GM12878 (cell line): Measurements from ENCODE around the gene MYOM1. TPM values are rescaled to one million over a fixed set of nuclear protein-coding genes. Genes with fewer than 3 reads are reported as not detected.
"Not testable (repeated sequence)": the region's sequence is repeated elsewhere in the genome, so short reads cannot be mapped to it uniquely, and the experiment has no call there.

ENCODE experiments used
- ATAC-seq: fragments of 200-7000 bp; cut with Tn5 transposase; 3 replicates; pipeline ENCODE4 v1.9.1; 2020; ENCODE audit warnings: mild to moderate bottlenecking, moderate library complexity
- BruUV-seq: library from RNA; stranded (reverse); fragments of 400-500 nt; replicated peaks from 2 replicates; lab custom pipeline; 2021; lab: Mats Ljungman, UMichigan
- CTCF ChIA-PET: fragments of 300-600 bp; sonication (Branson Sonifier 250); formaldehyde crosslinking; extraction: SDS; loops from one replicate; lab custom pipeline; 2021; ENCODE audit warnings: inconsistent platforms; lab: Yijun Ruan, JAX
- POLR2A ChIA-PET: fragments of 350-600 bp; formaldehyde crosslinking; extraction: SDS; loops from one replicate; lab custom pipeline; 2021; ENCODE audit warnings: inconsistent platforms; lab: Charles Lee
- RAD21 ChIA-PET: fragments of 300-600 bp; sonication (Branson Sonifier 250); formaldehyde crosslinking; loops from one replicate; lab custom pipeline; 2023; ENCODE audit warnings: antibody characterized with exemption; ENCODE audit not compliant: unreplicated experiment; lab: Charles Lee
- SMC1A ChIA-PET: fragments of 300-600 bp; sonication (Branson Sonifier 250); formaldehyde crosslinking; loops from one replicate; lab custom pipeline; 2023; ENCODE audit not compliant: unreplicated experiment, uncharacterized antibody; lab: Charles Lee
- DNase-seq: peaks from one replicate; pipeline ENCODE4 v3.0.0-alpha.2; 2011; ENCODE audit warnings: low read depth, low spot score
- FAIRE-seq: peaks from 3 replicates; lab custom pipeline; 2011; peaks lifted over from hg19 to GRCh38; lab: Jason Lieb, UNC
- H2AFZ ChIP-seq: 2 replicates; pipeline ENCODE4 v1.6.0; 2011; ENCODE audit warnings: low read depth, low read length, control low read depth; ENCODE audit not compliant: control insufficient read depth
- H3K27ac ChIP-seq: 2 replicates; pipeline ENCODE4 v1.5.1; 2011; ENCODE audit warnings: control low read depth; ENCODE audit not compliant: control insufficient read depth, insufficient read depth
- H3K27me3 ChIP-seq, 2 experiments: replicated peaks in 1 of 2; 2 replicates each; pipeline versions ENCODE4 v1.6.0 to v1.6.1; 2011; ENCODE audit warnings: low read length in 1 of 2; ENCODE audit not compliant: control insufficient read depth in 2 of 2, insufficient read depth in 2 of 2
- H3K36me3 ChIP-seq, 2 experiments: 2 replicates each; pipeline ENCODE4 v1.5.1; 2011; ENCODE audit warnings: low read length in 1 of 2; ENCODE audit not compliant: control insufficient read depth in 2 of 2, insufficient read depth in 2 of 2
- H3K4me1 ChIP-seq: 2 replicates; pipeline ENCODE4 v1.6.1; 2011; ENCODE audit warnings: mild to moderate bottlenecking, low read length, moderate library complexity, mixed read lengths; ENCODE audit not compliant: control insufficient read depth, insufficient read depth
- H3K4me2 ChIP-seq: 2 replicates; pipeline ENCODE4 v1.6.0; 2011; ENCODE audit warnings: control low read depth; ENCODE audit not compliant: control insufficient read depth, insufficient read depth
- H3K4me3 ChIP-seq: fragments of 200-600 bp; sonication (generic); 2 replicates; pipeline ENCODE4 v1.5.1; 2016
- H3K79me2 ChIP-seq: 2 replicates; pipeline ENCODE4 v1.6.0; 2011; ENCODE audit warnings: low read length; ENCODE audit not compliant: control insufficient read depth, insufficient read depth
- H3K9ac ChIP-seq: 2 replicates; pipeline ENCODE4 v1.8.0; 2011; ENCODE audit warnings: low read length, control low read depth, mixed read lengths; ENCODE audit not compliant: control insufficient read depth, insufficient read depth
- H3K9me3 ChIP-seq: replicated peaks from 3 replicates; pipeline ENCODE4 v1.5.1; 2011; ENCODE audit warnings: mild to moderate bottlenecking, low read length; ENCODE audit not compliant: control insufficient read depth, insufficient read depth
- H4K20me1 ChIP-seq: 2 replicates; pipeline ENCODE4 v1.6.0; 2011; ENCODE audit not compliant: control insufficient read depth, insufficient read depth
- NRF1 ChIP-seq: conservative IDR thresholded peaks from 2 replicates; pipeline ENCODE4 v1.6.1; 2011; ENCODE audit warnings: mild to moderate bottlenecking, low read depth, low read length, improper control_type of control experiment
- ZNF687 ChIP-seq: fragments of 450-650 bp; IDR thresholded peaks from 2 replicates; pipeline ENCODE4 v1.6.1; 2017; ENCODE audit warnings: mild to moderate bottlenecking, moderate library complexity
- WGBS: methylation state at CpG from one replicate; pipeline ENCODE4 v1.1.6; 2016; ENCODE audit warnings: low lambda C conversion rate; ENCODE audit not compliant: insufficient replicate concordance, insufficient coverage; ENCODE audit errors: missing lambda C conversion rate; 5-methylcytosine and 5-hydroxymethylcytosine counted together
- in situ Hi-C: fragments of 300-500 bp; cut with MboI; formaldehyde crosslinking; loops from 9 replicates; pipeline ENCODE4 v1.14.3; 2018; ENCODE audit warnings: mixed read lengths
- intact Hi-C: fragments of 100-400 bp; cut with micrococcal nuclease; formaldehyde crosslinking; loops from one replicate; pipeline ENCODE4 v1.14.2; 2022; ENCODE audit not compliant: unreplicated experiment
- polyA plus RNA-seq, 11 experiments: library from polyadenylated mRNA; depleted of rRNA in 4 of 11; unstranded in 6 of 11; stranded (reverse) in 5 of 11; fragments of >200 nt; fragmentation: Nextera tagmentation in 4 of 11; fragmentation: Illumina TruSeq in 1 of 11; extraction: Ambion mirVana in 4 of 11; extraction: Trizol in 1 of 11; gene quantifications; 1 replicate in 1 of 11; 2 replicates in 10 of 11; pipeline versions ENCODE4 v1.2.1 to v1.2.3, GENCODE V29; 2011 to 2016; ENCODE audit warnings: inconsistent platforms in 2 of 11, missing spikeins in 2 of 11, low read depth in 1 of 11
- total RNA-seq, 4 experiments: library from RNA; depleted of rRNA in 3 of 4; stranded (reverse); fragments of >200 nt in 3 of 4; fragmentation: Illumina TruSeq in 1 of 4; extraction: Trizol in 1 of 4; gene quantifications; 2 replicates each; pipeline versions ENCODE4 v1.2.1 to v1.2.3, GENCODE V29; 2013 to 2021

The MYOM1 gene
- total and polyA plus RNA-seq, 10 of the 15 experiments (the other 5 are each of a cell fraction or from before 2014, with no cell fraction given): 0.06 to 1.0 (median 0.57) TPM

GRCh38 chr18:3199942-3200645, 19.7 kb downstream of the MYOM1 start:
- Histone ChIP-seq H3K4me3 (no peak overlapping the region), H3K27me3 (no peaks in the 10 kb centered on the region), H3K27ac (no peak overlapping the region), H3K9ac (no peak overlapping the region), H3K79me2 (no peaks in the 10 kb centered on the region), H2AFZ (no peak overlapping the region), H3K36me3 (no peaks in the 10 kb centered on the region), H3K4me2 (no peak overlapping the region), H4K20me1 (no peaks in the 10 kb centered on the region), H3K4me1 (no peaks in the 10 kb centered on the region), H3K9me3 (no peaks in the 10 kb centered on the region; the same call in 2 of the 3 replicates)
- ChIA-PET POLR2A (no interaction called here), SMC1A (interaction anchor here (0.9 kb wide), 1 partner anchor 15 kb away, joined by 3 read pairs; no protein-coding TSS in a partner anchor), CTCF (no interaction called here), RAD21 (no interaction called here)
- BruUV-seq: no TSS peak
- in situ Hi-C loops (no loop called here), intact Hi-C loops (no loop called here)
- ATAC-seq: no peak
- no peak for FAIRE-seq
- TF ChIP-seq ZNF687: no peak
- TF ChIP-seq NRF1: no peak
- no peak for DNase-seq
- WGBS: 96% methylated on average over 2 of the region's 2 CpGs

GRCh38 chr18:3198260-3198860, 21.4 kb downstream of the MYOM1 start:
- RAD21 ChIA-PET, H2AFZ ChIP-seq, H3K9me3 ChIP-seq, H3K4me2 ChIP-seq, DNase-seq, POLR2A ChIA-PET, ATAC-seq, BruUV-seq, FAIRE-seq, H3K36me3 ChIP-seq, H3K4me3 ChIP-seq, intact Hi-C loops, SMC1A ChIA-PET, H3K4me1 ChIP-seq, H3K9ac ChIP-seq, H4K20me1 ChIP-seq, H3K27me3 ChIP-seq, in situ Hi-C loops, H3K27ac ChIP-seq, H3K79me2 ChIP-seq: not testable (repeated sequence)
- 74% methylated on average over 11 of the region's 11 CpGs for WGBS
- CTCF ChIA-PET: interaction anchor here (1.1 to 1.2 kb wide), 2 partner anchors 12 to 74 kb away, joined by 3 read pairs; no protein-coding TSS in a partner anchor
